Keratinocyte (primary cell): ENCODE data around the gene FBN2.

Experiments
- CTCF ChIP-seq, 3 experiments: IDR thresholded peaks in 1 of 3; conservative IDR thresholded peaks in 1 of 3; optimal IDR thresholded peaks in 1 of 3; 2 replicates in 2 of 3; 3 replicates in 1 of 3; pipeline versions ENCODE3 to v1.5.1; 2011; ENCODE audit warnings: low read length in 3 of 3, mild to moderate bottlenecking in 3 of 3, moderate library complexity in 2 of 3, control low read depth in 1 of 3, inconsistent platforms in 1 of 3; ENCODE audit not compliant: insufficient read depth in 2 of 3; ENCODE audit errors: extremely low read depth in 1 of 3
- EZH2 ChIP-seq: IDR thresholded peaks from one replicate; pipeline ENCODE4 v1.6.1; 2012; ENCODE audit warnings: inconsistent platforms, mild to moderate bottlenecking, low read length, moderate library complexity

- TF ChIP-seq CTCF (optimal IDR thresholded peaks at IDR 0.05 in 1 of 3, IDR thresholded peaks at IDR 0.05 in 1 of 3, conservative IDR thresholded peaks at IDR 0.05 in 1 of 3; ENCODE audit: extremely low read depth in 1 of 3, insufficient read depth in 2 of 3, low read length in 3 of 3) (no peak), EZH2 (no peak)
These were observed 82.1 kb downstream of the FBN2 start for GRCh38 chr5:128455841-128456361.
